Fibroblast of lung (primary cell): ENCODE measurements around the gene FHIT.

Experiments
- EZH2 ChIP-seq: IDR thresholded peaks from 2 replicates; pipeline ENCODE4 v1.5.1; 2012; ENCODE audit warnings: low read length, control low read depth, mild to moderate bottlenecking; ENCODE audit errors: missing control alignments
- TF ChIP-seq, protein P1 (sequence below), 2 donors: IDR thresholded peaks in 1 of 2; conservative IDR thresholded peaks in 1 of 2; 1 replicate in 1 of 2; 2 replicates in 1 of 2; pipeline ENCODE4 v1.5.1; 2011 to 2012; ENCODE audit warnings: low read length in 2 of 2, control low read depth in 1 of 2, inconsistent platforms in 1 of 2, low read depth in 1 of 2, mild to moderate bottlenecking in 1 of 2

DNA sequence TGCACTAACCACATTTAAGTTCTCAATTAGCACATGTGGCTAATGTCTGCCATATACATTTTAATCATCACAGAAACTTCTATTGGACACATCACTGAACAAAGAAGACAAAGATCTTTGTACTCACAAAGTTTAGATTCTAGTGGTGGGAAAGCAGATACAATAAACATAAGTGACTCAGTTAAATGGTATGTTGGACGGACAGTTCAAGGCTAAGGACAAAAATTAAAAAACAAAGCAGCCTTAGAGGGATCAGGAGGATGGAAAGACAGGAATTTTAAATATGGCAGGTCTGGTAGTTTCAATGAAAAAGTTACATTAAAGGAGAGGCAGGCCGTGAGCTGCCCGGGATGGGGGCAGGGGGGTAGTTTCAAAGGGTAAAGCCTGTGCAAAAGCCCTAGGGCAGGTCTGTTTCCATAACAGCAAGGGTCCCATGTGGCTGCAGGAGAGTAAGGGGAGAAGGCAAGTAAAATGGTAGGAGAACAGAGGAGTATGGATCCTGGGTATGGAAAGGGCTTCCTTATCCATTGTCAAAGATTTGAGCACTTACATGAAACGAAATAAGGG lies 220.7 kb downstream of the FHIT start:
- TF ChIP-seq, protein P1, sequence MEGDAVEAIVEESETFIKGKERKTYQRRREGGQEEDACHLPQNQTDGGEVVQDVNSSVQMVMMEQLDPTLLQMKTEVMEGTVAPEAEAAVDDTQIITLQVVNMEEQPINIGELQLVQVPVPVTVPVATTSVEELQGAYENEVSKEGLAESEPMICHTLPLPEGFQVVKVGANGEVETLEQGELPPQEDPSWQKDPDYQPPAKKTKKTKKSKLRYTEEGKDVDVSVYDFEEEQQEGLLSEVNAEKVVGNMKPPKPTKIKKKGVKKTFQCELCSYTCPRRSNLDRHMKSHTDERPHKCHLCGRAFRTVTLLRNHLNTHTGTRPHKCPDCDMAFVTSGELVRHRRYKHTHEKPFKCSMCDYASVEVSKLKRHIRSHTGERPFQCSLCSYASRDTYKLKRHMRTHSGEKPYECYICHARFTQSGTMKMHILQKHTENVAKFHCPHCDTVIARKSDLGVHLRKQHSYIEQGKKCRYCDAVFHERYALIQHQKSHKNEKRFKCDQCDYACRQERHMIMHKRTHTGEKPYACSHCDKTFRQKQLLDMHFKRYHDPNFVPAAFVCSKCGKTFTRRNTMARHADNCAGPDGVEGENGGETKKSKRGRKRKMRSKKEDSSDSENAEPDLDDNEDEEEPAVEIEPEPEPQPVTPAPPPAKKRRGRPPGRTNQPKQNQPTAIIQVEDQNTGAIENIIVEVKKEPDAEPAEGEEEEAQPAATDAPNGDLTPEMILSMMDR (conservative IDR thresholded peaks at IDR 0.05 in 1 of 2, IDR thresholded peaks at IDR 0.05 in 1 of 2; ENCODE audit: low read depth in 1 of 2, low read length in 2 of 2): no peak
- no peak for TF ChIP-seq EZH2
